ENCODE results near the gene CSTPP1.
A peak's percentile ranks its signal among the peaks of the same experiment; 100 is the strongest.
"Not testable (repeated sequence)": the region's sequence is repeated elsewhere in the genome, so short reads cannot be mapped to it uniquely, and the experiment has no call there.

Gene CSTPP1

DNA sequence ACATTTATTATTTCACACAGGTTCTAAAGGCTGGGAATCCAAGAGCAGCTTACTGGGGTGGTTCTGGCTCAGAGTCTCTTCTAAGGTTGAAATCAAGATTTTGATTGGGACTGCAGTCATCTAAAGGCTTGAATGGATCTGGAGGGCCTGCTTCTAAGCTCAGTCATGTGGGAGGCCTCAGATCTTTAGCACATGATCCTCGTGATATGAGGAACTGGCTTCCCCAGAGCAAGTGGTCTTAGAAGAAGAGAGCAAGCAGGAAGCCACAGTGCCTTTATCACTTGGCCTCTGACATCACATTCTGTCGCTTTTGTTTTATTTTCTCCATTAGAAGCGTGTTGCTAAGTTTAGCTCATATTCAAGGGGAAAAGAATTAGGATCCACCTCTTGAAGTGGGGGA is 151.2 kb downstream of the CSTPP1 start:
- TF ChIP-seq ZFX (IDR thresholded peaks at IDR 0.05; ENCODE audit: borderline replicate concordance) = no peak
- TF ChIP-seq, protein P1, sequence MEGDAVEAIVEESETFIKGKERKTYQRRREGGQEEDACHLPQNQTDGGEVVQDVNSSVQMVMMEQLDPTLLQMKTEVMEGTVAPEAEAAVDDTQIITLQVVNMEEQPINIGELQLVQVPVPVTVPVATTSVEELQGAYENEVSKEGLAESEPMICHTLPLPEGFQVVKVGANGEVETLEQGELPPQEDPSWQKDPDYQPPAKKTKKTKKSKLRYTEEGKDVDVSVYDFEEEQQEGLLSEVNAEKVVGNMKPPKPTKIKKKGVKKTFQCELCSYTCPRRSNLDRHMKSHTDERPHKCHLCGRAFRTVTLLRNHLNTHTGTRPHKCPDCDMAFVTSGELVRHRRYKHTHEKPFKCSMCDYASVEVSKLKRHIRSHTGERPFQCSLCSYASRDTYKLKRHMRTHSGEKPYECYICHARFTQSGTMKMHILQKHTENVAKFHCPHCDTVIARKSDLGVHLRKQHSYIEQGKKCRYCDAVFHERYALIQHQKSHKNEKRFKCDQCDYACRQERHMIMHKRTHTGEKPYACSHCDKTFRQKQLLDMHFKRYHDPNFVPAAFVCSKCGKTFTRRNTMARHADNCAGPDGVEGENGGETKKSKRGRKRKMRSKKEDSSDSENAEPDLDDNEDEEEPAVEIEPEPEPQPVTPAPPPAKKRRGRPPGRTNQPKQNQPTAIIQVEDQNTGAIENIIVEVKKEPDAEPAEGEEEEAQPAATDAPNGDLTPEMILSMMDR (IDR thresholded peaks at IDR 0.05) = no peak

DNA sequence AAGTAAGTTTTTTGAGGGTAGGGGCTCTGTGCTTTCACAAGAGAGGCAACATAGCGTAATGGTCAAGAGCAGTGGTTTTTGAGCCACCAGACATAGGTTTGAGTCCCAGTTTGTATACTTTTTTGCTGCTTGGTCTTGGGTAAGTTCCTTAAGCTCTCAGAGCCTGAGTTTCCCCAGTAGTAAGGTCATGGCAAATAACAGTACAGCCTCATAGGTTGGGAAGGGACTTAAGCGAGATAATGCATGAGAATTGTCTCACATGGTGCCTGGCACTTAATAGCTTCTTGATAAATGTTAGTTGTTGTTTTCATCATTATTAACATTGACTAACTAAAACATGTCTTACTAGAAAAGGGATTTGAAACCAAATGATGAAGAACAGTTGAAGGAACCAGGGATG is 157.0 kb downstream of the CSTPP1 start:
- no peak overlapping the region for H3K27ac ChIP-seq
- no peak for TF ChIP-seq ZFX (IDR thresholded peaks at IDR 0.05; ENCODE audit: borderline replicate concordance)
- TF ChIP-seq, protein P1 (IDR thresholded peaks at IDR 0.05) = no peak

More for the DNA sequence above, 151.2 kb downstream of the CSTPP1 start:
- no peak overlapping the region for H3K27ac ChIP-seq

DNA sequence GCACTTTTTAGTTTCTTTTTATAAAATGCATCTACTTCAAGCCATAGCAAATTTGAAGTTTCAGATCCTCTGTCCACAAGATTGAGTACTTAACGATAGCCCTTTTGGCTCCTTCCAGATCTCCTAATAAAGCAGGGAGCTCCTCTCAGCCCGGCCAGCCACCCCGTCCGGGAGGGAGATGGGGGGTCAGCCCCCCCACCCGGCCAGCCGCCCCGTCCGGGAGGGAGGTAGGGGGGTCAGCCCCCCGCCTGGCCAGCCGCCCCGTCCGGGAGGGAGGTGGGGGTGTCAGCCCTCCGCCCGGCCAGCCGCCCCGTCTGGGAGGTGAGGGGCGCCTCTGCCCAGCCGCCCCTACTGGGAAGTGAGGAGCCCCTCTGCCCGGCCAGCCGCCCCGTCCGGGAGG is 160.3 kb downstream of the CSTPP1 start:
- not testable (repeated sequence) for H3K27ac ChIP-seq

DNA sequence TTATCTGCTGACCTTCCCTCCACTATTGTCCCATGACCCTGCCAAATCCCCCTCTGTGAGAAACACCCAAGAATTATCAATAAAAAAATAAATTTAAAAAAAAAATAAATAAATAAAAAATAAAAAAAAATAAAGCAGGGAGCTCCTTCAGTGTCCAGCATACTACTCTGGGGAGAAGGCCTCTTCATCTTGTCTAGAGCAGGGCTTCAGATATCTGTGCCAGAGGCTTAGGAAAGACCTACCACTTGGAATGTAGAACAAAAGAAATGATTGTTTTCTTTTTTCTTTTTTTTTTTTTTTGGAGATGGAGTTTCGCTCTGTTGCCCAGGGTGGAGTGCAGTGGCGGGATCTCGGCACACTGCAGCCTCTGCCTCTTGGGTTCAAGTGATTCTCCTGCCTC is 161.7 kb downstream of the CSTPP1 start:
- not testable (repeated sequence) for H3K27ac ChIP-seq

DNA sequence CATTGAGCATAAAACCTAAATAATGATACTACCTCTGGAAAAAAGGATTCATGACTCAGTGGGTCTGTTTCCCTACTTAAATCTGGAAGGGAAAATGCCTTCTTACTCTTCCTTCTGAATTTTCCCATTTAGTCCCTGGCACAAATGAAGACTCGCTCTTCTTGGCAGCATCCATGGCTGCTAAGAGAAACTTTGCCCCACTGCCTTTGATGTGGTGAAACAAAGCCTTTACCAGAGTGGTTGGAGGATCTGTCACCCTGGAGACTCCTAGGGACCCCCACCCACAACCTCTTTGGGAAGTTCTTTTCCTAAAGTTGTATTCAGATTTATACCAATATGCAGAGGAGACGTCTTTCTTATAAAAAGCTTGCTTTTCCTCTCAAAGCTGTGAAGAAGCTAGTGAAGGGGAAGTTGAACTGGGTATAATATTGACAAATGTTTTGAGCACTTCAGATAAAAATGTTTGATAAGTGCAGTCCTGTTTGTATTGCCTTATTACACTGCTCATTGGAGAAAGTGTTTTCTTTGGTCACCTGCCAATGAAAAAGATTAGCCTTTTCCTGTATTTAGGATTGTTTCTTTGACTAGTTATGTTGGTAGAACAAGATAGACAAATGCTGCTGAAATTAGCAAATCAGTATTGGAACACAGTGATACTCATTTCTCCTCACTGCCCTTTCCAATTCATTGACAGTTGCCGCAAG is 162.8 kb downstream of the CSTPP1 start:
- no peak for TF ChIP-seq ZFX (IDR thresholded peaks at IDR 0.05; ENCODE audit: borderline replicate concordance)
- TF ChIP-seq, protein P1 (IDR thresholded peaks at IDR 0.05) = no peak
- 0 out of 2 replicates have a peak overlapping the region, but pooled peaks have one; percentile 3 for H3K27ac ChIP-seq

DNA sequence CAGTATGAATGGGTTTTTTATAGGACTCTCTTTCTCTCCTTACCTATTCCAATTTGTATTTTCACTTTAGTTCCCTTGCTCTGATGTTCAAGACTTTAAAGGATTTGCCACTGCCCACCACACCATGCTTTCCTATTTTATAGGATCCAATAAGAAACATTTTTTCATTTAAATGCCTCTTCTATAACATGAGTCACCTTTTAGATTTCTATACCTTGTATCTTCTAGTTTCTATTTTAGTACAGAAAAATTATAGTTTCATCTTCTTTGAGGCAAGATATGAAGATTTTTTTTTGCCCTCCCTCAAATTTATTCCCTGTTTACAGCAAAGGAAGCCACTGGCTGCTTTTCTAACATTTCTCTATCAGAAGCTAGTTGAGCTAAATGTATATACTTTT is 163.4 kb downstream of the CSTPP1 start:
- 0 out of 2 replicates have a peak overlapping the region, but pooled peaks have one; percentile 3 for H3K27ac ChIP-seq
- TF ChIP-seq ZFX (IDR thresholded peaks at IDR 0.05; ENCODE audit: borderline replicate concordance) = no peak
- TF ChIP-seq, protein P1 (IDR thresholded peaks at IDR 0.05) = no peak

DNA sequence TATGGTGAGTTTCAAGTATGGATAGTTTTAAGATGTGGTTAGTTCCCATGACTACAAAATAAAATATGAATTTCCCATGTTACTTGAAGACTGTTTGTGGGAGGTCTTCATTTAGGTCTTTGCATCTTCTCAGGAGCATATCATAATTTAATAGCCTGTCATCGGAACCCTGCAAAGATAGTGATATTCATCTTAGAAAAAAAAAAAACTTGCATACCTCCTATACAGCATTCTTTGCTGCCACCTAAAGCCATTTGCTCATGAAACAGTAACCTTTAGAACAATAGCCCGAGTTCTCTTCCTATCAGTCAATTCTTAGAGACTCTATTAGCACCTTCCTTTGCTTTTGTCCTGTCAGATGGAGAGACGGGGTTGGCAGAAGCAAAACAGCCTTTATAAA is 164.8 kb downstream of the CSTPP1 start:
- no peak overlapping the region for H3K27ac ChIP-seq
- no peak for TF ChIP-seq ZFX (IDR thresholded peaks at IDR 0.05; ENCODE audit: borderline replicate concordance)
- TF ChIP-seq, protein P1 (IDR thresholded peaks at IDR 0.05) = no peak

DNA sequence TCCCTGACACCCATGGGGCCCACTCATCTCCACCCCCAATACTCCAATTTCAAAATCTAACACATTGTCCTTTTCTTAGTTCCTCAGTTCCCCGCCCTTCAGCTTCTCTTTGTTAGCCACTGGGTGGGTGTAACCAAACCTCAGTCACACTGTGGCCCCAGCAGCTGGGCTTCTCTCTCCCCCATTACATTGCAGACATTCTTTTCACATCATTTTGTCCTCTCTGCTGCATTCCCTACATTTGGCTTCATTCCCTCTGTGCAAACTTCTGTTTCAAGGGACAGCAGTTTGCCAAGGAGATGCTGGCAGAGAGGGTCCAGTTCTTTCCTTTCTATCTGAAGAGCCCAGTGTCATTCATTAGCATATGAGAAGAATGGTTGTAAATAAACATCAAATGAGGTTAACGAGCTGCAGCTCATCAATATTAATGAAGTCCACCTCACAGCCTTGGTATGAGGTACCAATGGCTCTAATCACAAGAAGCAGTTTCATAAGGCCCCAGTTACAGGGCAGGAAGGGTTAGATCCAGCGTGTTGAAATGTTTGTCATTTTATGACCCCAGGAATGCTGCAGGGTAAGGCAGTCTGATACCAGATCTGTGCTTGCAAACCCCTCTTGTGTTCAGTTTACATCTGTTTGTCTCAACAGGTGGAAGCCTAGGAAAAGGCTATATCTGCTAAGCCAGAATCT is 167.8 kb downstream of the CSTPP1 start:
- no peak overlapping the region for H3K27ac ChIP-seq

More for the DNA sequence above, 167.8 kb downstream of the CSTPP1 start:
- no peak for TF ChIP-seq ZFX (IDR thresholded peaks at IDR 0.05; ENCODE audit: borderline replicate concordance)
- TF ChIP-seq, protein P1 (IDR thresholded peaks at IDR 0.05) = no peak

Measured in 22Rv1 (cell line).